GM12874 (cell line): ENCODE measurements around the gene SNED1.

Source experiments
- CTCF ChIP-seq: IDR thresholded peaks from 2 replicates; pipeline ENCODE4 v1.5.1; 2011; ENCODE audit warnings: low read depth, mild to moderate bottlenecking, control low read depth, low read length, moderate library complexity; ENCODE audit not compliant: insufficient read depth

Gene SNED1

GRCh38 chr2:241066893-241067341 lies 68.5 kb downstream of the SNED1 start:
- TF ChIP-seq CTCF: no peak

DNA sequence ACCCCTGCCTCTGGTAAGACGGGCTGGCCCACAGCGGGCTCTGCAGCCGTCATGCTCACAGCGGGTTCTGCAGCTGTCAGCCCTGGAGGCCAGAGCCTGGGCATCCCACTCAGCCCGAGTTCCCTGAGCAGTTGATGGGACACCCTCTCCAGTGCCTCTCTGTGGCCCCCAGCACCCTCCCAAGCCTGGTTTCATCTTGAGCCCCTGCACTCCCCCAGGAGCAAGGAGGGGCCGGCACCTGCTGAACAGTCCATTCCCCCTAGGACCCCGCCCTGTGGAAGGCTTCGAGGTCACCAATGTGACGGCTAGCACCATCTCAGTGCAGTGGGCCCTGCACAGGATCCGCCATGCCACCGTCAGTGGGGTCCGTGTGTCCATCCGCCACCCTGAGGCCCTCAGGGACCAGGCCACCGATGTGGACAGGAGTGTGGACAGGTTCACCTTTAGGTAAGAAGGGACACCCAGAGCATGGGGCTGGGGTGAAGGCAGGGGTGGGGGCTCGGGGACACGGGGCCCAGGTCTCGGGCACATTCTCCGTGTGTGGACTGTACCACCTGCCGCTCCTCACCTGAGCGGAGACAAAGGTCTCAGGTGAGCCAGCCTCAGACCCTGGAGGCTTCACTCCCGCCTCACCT lies 69.2 kb downstream of the SNED1 start:
- no peak for TF ChIP-seq CTCF

GRCh38 chr2:241068136-241068941 lies 69.9 kb downstream of the SNED1 start:
- no peak for TF ChIP-seq CTCF

DNA sequence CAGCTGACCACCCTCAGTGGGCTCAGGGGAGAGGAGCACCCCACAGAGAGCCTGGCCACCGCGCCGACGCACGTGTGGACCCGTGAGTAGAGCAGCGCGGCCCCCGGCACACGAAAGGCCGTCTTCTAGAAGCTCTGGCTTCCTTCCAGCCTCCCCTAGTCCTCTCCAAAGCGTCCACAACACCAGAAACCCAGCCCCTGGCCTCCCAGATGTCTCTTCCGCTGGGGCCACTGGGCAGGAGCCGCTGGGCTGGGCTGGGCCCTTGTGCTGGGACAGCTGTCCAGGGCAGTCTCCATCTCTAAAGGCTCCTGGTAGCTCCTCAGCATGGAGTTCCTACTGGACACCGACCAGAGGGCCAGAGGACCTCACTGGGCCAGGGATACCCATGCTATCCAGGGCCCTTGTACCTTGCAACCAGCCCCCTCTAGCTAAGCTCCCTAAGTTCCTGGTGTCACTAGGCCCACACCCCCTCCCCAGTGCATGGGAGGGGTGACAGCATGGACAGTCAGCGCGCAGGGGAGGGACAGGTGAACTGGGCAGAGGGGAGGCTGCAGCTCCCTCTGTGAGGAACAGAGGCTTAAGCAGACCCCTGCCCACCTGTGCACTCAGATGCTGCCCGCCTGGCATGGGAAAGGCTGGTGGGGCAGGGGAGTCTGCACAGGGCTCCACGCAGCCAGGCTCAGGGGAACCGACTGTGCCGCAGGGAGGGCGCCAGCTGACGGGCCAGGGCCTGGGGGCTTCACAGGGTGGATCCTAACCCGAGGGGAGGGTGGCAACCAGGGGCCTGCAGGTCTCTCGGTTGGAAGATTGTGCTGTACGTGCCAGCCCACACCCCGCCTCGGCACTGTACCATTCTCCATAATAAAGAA lies 70.8 kb downstream of the SNED1 start:
- no peak for TF ChIP-seq CTCF

- TF ChIP-seq CTCF: no peak
Measured at GRCh38 chr2:241069821-241070281, 71.4 kb downstream of the SNED1 start.

- TF ChIP-seq CTCF: no peak
Measured at GRCh38 chr2:241070361-241070760, 71.9 kb downstream of the SNED1 start.
